ENCODE measurements around the gene EIF3D. TPM values are rescaled to one million over a fixed set of nuclear protein-coding genes. Genes with fewer than 3 reads are reported as not detected.

EIF3D gene
- total RNA-seq, 1 donor from 2014 or later: 164 TPM

- no peak overlapping the region for H3K4me3 Mint-ChIP-seq (ENCODE audit: low read depth)
- DNase-seq (ENCODE audit: low spot score, unreplicated experiment): no peak
- H3K27me3 Mint-ChIP-seq: peaks cover 33% of the 10 kb centered on the region
- no peak for TF ChIP-seq CTCF (IDR thresholded peaks at IDR 0.05; ENCODE audit: unreplicated experiment)
- H3K9me3 Mint-ChIP-seq (ENCODE audit: low read depth): no peaks in the 10 kb centered on the region
- no peak overlapping the region for H3K27ac Mint-ChIP-seq
- H3K36me3 Mint-ChIP-seq (ENCODE audit: insufficient read depth): no peaks in the 10 kb centered on the region
- peaks cover 1% of the 10 kb centered on the region for H3K4me1 Mint-ChIP-seq (ENCODE audit: low read depth)
These were observed 21.9 kb upstream of the EIF3D start for GRCh38 chr22:36550701-36551495.

- no peak for TF ChIP-seq CTCF (IDR thresholded peaks at IDR 0.05; ENCODE audit: unreplicated experiment)
- peaks cover 36% of the 10 kb centered on the region for H3K27me3 Mint-ChIP-seq
- H3K36me3 Mint-ChIP-seq (ENCODE audit: insufficient read depth): no peaks in the 10 kb centered on the region
- no peak overlapping the region for H3K4me3 Mint-ChIP-seq (ENCODE audit: low read depth)
- H3K9me3 Mint-ChIP-seq (ENCODE audit: low read depth): no peaks in the 10 kb centered on the region
- H3K4me1 Mint-ChIP-seq (ENCODE audit: low read depth): peaks cover 1% of the 10 kb centered on the region
- H3K27ac Mint-ChIP-seq: no peak overlapping the region
- no peak for DNase-seq (ENCODE audit: low spot score, unreplicated experiment)
These were observed 20.1 kb upstream of the EIF3D start for GRCh38 chr22:36549033-36549432.

GRCh38 chr22:36548606-36549005 is 19.6 kb upstream of the EIF3D start:
- no peaks in the 10 kb centered on the region for H3K9me3 Mint-ChIP-seq (ENCODE audit: low read depth)
- peaks cover 1% of the 10 kb centered on the region for H3K4me1 Mint-ChIP-seq (ENCODE audit: low read depth)
- no peak for DNase-seq (ENCODE audit: low spot score, unreplicated experiment)
- no peak overlapping the region for H3K27ac Mint-ChIP-seq
- H3K36me3 Mint-ChIP-seq (ENCODE audit: insufficient read depth): no peaks in the 10 kb centered on the region
- TF ChIP-seq CTCF (IDR thresholded peaks at IDR 0.05; ENCODE audit: unreplicated experiment): no peak
- H3K4me3 Mint-ChIP-seq (ENCODE audit: low read depth): no peak overlapping the region
- peaks cover 36% of the 10 kb centered on the region for H3K27me3 Mint-ChIP-seq

- no peak for TF ChIP-seq CTCF (IDR thresholded peaks at IDR 0.05; ENCODE audit: unreplicated experiment)
- Mint-ChIP-seq H3K27ac (no peak overlapping the region), H3K4me1 (ENCODE audit: low read depth) (peaks cover 1% of the 10 kb centered on the region), H3K36me3 (ENCODE audit: insufficient read depth) (no peaks in the 10 kb centered on the region), H3K9me3 (ENCODE audit: low read depth) (no peaks in the 10 kb centered on the region), H3K4me3 (ENCODE audit: low read depth) (no peak overlapping the region), H3K27me3 (peaks cover 34% of the 10 kb centered on the region)
- no peak for DNase-seq (ENCODE audit: low spot score, unreplicated experiment)
These were observed 18.0 kb upstream of the EIF3D start for GRCh38 chr22:36546932-36547331.

- Mint-ChIP-seq H3K27me3 (peaks cover 31% of the 10 kb centered on the region), H3K4me1 (ENCODE audit: low read depth) (peaks cover 1% of the 10 kb centered on the region), H3K27ac (peak overlapping the region; percentile 90), H3K4me3 (ENCODE audit: low read depth) (no peak overlapping the region), H3K9me3 (ENCODE audit: low read depth) (no peaks in the 10 kb centered on the region), H3K36me3 (ENCODE audit: insufficient read depth) (no peaks in the 10 kb centered on the region)
- peak; percentile 27 for DNase-seq (ENCODE audit: low spot score, unreplicated experiment)
- TF ChIP-seq CTCF (IDR thresholded peaks at IDR 0.05; ENCODE audit: unreplicated experiment): peak; percentile 71
These were observed 17.3 kb upstream of the EIF3D start for GRCh38 chr22:36546092-36546804.

Data from progenitor cell of endocrine pancreas (in vitro differentiated cells).